GM21717 (cell line): ENCODE data around the gene MOSMO.
"Not testable (repeated sequence)": the region's sequence is repeated elsewhere in the genome, so short reads cannot be mapped to it uniquely, and the experiment has no call there.

Experiments
- ATAC-seq: cut with Tn5 transposase; IDR thresholded peaks from one replicate; pipeline ENCODE4 v1.9.1; 2021; ENCODE audit warnings: mild to moderate bottlenecking, moderate library complexity; ENCODE audit not compliant: unreplicated experiment

Gene MOSMO

GRCh38 chr16:22002047-22002446 lies 5.9 kb upstream of the MOSMO start:
- not testable (repeated sequence) for ATAC-seq

- no peak for ATAC-seq
Measured at GRCh38 chr16:22003195-22003594, 4.7 kb upstream of the MOSMO start.

GRCh38 chr16:22004341-22004740 lies 3.6 kb upstream of the MOSMO start:
- ATAC-seq, result no peak

GRCh38 chr16:22005746-22006145 lies 2.2 kb upstream of the MOSMO start:
- no peak for ATAC-seq

- ATAC-seq, result no peak
Measured at GRCh38 chr16:22006636-22007035, 1.3 kb upstream of the MOSMO start.

GRCh38 chr16:22007159-22007508 lies 777 bp upstream of the MOSMO start:
- no peak for ATAC-seq

- ATAC-seq, result peak; percentile 24
Measured at GRCh38 chr16:22008215-22009059, 526 bp downstream of the MOSMO start.

GRCh38 chr16:22010902-22011301 lies 3.0 kb downstream of the MOSMO start:
- ATAC-seq, result no peak

GRCh38 chr16:22012241-22012640 lies 4.3 kb downstream of the MOSMO start:
- ATAC-seq, result no peak

- ATAC-seq, result no peak
Measured at GRCh38 chr16:22013486-22013885, 5.6 kb downstream of the MOSMO start.

- ATAC-seq, result no peak
Measured at GRCh38 chr16:22014271-22014873, 6.5 kb downstream of the MOSMO start.

- ATAC-seq, result no peak
Measured at GRCh38 chr16:22016927-22017326, 9.0 kb downstream of the MOSMO start.

GRCh38 chr16:22018559-22018958 lies 10.6 kb downstream of the MOSMO start:
- no peak for ATAC-seq

- no peak for ATAC-seq
Measured at GRCh38 chr16:22022151-22022550, 14.2 kb downstream of the MOSMO start.

- no peak for ATAC-seq
Measured at GRCh38 chr16:22023505-22023904, 15.6 kb downstream of the MOSMO start.

- not testable (repeated sequence) for ATAC-seq
Measured at GRCh38 chr16:22024785-22025184, 16.9 kb downstream of the MOSMO start.

- no peak for ATAC-seq
Measured at GRCh38 chr16:22027633-22028032, 19.7 kb downstream of the MOSMO start.

- no peak for ATAC-seq
Measured at GRCh38 chr16:22029632-22030031, 21.7 kb downstream of the MOSMO start.

GRCh38 chr16:22030087-22030812 lies 22.3 kb downstream of the MOSMO start:
- no peak for ATAC-seq

GRCh38 chr16:22031483-22032083 lies 23.7 kb downstream of the MOSMO start:
- ATAC-seq, result no peak

GRCh38 chr16:22034503-22034902 lies 26.6 kb downstream of the MOSMO start:
- ATAC-seq, result no peak
